Endothelial cell of umbilical vein (primary cell): ENCODE measurements around the gene CXorf38. TPM values are rescaled to one million over a fixed set of nuclear protein-coding genes. Genes with fewer than 3 reads are reported as not detected.

Source experiments
- BruUV-seq: library from RNA; stranded (reverse); fragments of 400-500 nt; replicated peaks from 2 replicates; lab custom pipeline; 2021; lab: Mats Ljungman, UMichigan
- CTCF ChIA-PET: fragments of 300-600, 350-600 bp; sonication (Branson Sonifier 250); formaldehyde crosslinking; loops from one replicate; lab custom pipeline; 2021; ENCODE audit warnings: antibody characterized with exemption, inconsistent platforms; lab: Charles Lee
- POLR2A ChIA-PET: fragments of 300-600, 350-600 bp; sonication (Branson Sonifier 250); formaldehyde crosslinking; loops from one replicate; lab custom pipeline; 2021; ENCODE audit warnings: antibody characterized with exemption, inconsistent platforms; lab: Charles Lee
- DNase-seq: peaks from one replicate; pipeline ENCODE4 v3.0.0-alpha.2; 2011; ENCODE audit warnings: low read depth, low spot score
- FAIRE-seq: peaks from 2 replicates; lab custom pipeline; 2011; peaks lifted over from hg19 to GRCh38; lab: Jason Lieb, UNC
- H2AFZ ChIP-seq: 2 replicates; pipeline ENCODE4 v1.6.0; 2012; ENCODE audit warnings: low read depth, low read length, control low read depth, inconsistent platforms
- H3K27ac ChIP-seq: 2 replicates; pipeline ENCODE4 v1.5.1; 2011; ENCODE audit warnings: low read depth, mild to moderate bottlenecking, control low read depth, low read length, moderate library complexity; ENCODE audit not compliant: insufficient read depth
- H3K27me3 ChIP-seq, 2 experiments: 2 replicates each; pipeline versions ENCODE4 v1.6.0 to v1.6.1; 2011; ENCODE audit warnings: low read length in 2 of 2, mixed read lengths in 1 of 2; ENCODE audit not compliant: control insufficient read depth in 2 of 2, insufficient read depth in 2 of 2
- H3K36me3 ChIP-seq, 2 experiments: 2 replicates in 1 of 2; 3 replicates in 1 of 2; pipeline ENCODE4 v1.5.1; 2011; ENCODE audit warnings: low read length in 2 of 2, mild to moderate bottlenecking in 1 of 2, moderate library complexity in 1 of 2; ENCODE audit not compliant: control insufficient read depth in 2 of 2, insufficient read depth in 2 of 2; ENCODE audit errors: extremely low read depth in 1 of 2
- H3K4me1 ChIP-seq: 3 replicates; pipeline ENCODE4 v1.5.1; 2011; ENCODE audit warnings: mild to moderate bottlenecking, low read length; ENCODE audit not compliant: control insufficient read depth, insufficient read depth; ENCODE audit errors: extremely low read depth
- H3K4me2 ChIP-seq: 2 replicates; pipeline ENCODE4 v1.6.1; 2011; ENCODE audit warnings: low read length, control low read depth, mixed read lengths; ENCODE audit not compliant: insufficient read depth
- H3K4me3 ChIP-seq, 3 experiments: fragments of 200-600 bp in 1 of 3; sonication (generic), shearing (Covaris generic) in 1 of 3; replicated peaks in 1 of 3; 2 replicates each; pipeline ENCODE4 v1.5.1; 2011 to 2016; ENCODE audit warnings: control low read depth in 3 of 3, low read length in 3 of 3, mild to moderate bottlenecking in 2 of 3, inconsistent platforms in 1 of 3, low read depth in 1 of 3, moderate library complexity in 1 of 3; ENCODE audit not compliant: insufficient read depth in 1 of 3
- H3K79me2 ChIP-seq: 2 replicates; pipeline ENCODE4 v1.6.0; 2012; ENCODE audit warnings: low read length, inconsistent platforms; ENCODE audit not compliant: control insufficient read depth, insufficient read depth
- H3K9ac ChIP-seq: replicated peaks from 2 replicates; pipeline ENCODE3; 2011; ENCODE audit warnings: low read length, control low read depth; ENCODE audit not compliant: insufficient read depth; ENCODE audit errors: extremely low read depth
- H3K9me1 ChIP-seq: replicated peaks from 3 replicates; pipeline ENCODE4 v1.6.0; 2011; ENCODE audit warnings: mild to moderate bottlenecking, low read length; ENCODE audit not compliant: control insufficient read depth, insufficient read depth; ENCODE audit errors: extremely low read depth
- H3K9me3 ChIP-seq: replicated peaks from 2 replicates; pipeline ENCODE4 v1.5.1; 2012; ENCODE audit warnings: low read length, inconsistent platforms; ENCODE audit not compliant: control insufficient read depth, insufficient read depth
- H4K20me1 ChIP-seq: replicated peaks from 2 replicates; pipeline ENCODE3; 2011; ENCODE audit warnings: mild to moderate bottlenecking, low read length; ENCODE audit not compliant: control insufficient read depth, insufficient read depth; ENCODE audit errors: extremely low read depth
- EZH2 ChIP-seq: IDR thresholded peaks from 2 replicates; pipeline ENCODE4 v1.6.1; 2012; ENCODE audit warnings: borderline replicate concordance, low read depth, mild to moderate bottlenecking, moderate library complexity, low read length, inconsistent platforms; ENCODE audit not compliant: severe bottlenecking
- FOS ChIP-seq: IDR thresholded peaks from 2 replicates; pipeline ENCODE4 v1.6.1; 2011; ENCODE audit warnings: mild to moderate bottlenecking, low read length, moderate library complexity, borderline replicate concordance; ENCODE audit not compliant: insufficient read depth
- GATA2 ChIP-seq: IDR thresholded peaks from 2 replicates; pipeline ENCODE4 v1.7.0; 2011; ENCODE audit warnings: low read depth, mild to moderate bottlenecking, moderate library complexity, mixed read lengths, low read length; ENCODE audit not compliant: insufficient read length, insufficient read depth
- JUN ChIP-seq: IDR thresholded peaks from 2 replicates; pipeline ENCODE4 v1.6.1; 2011; ENCODE audit warnings: borderline replicate concordance, low read depth; ENCODE audit not compliant: insufficient read length, insufficient read depth
- MAX ChIP-seq: IDR thresholded peaks from 2 replicates; pipeline ENCODE4 v1.6.1; 2011; ENCODE audit not compliant: insufficient read depth, insufficient read length
- MYC ChIP-seq: IDR thresholded peaks from one replicate; pipeline ENCODE4 v1.6.1; 2011; ENCODE audit warnings: mild to moderate bottlenecking, low read depth, low read length
- POLR2A ChIP-seq: IDR thresholded peaks from 2 replicates; pipeline ENCODE4 v1.6.1; 2012; ENCODE audit warnings: low read depth, mild to moderate bottlenecking, control low read depth, low read length
- POLR2AphosphoS5 ChIP-seq: IDR thresholded peaks from 2 replicates; pipeline ENCODE4 v1.6.1; 2012; ENCODE audit warnings: low read depth, mild to moderate bottlenecking, control low read depth, low read length, moderate library complexity; ENCODE audit not compliant: insufficient read depth
- dilution Hi-C: fragments of 300-500 bp; cut with MboI; formaldehyde crosslinking; loops from one replicate; pipeline ENCODE4 v1.15.0; 2019; ENCODE audit warnings: low sequenced_read_pairs; ENCODE audit not compliant: extremely low pct_ligation_motif_present
- intact Hi-C: fragments of 100-400 bp; cut with micrococcal nuclease; formaldehyde crosslinking; loops from one replicate; pipeline ENCODE4 v1.10.0; 2022
- polyA plus RNA-seq, 4 experiments: library from polyadenylated mRNA; depleted of rRNA in 3 of 4; stranded (reverse) in 3 of 4; unstranded in 1 of 4; fragments of >200 nt; gene quantifications; 2 replicates each; pipeline versions ENCODE4 v1.2.1 to v1.2.3, GENCODE V29; 2011 to 2012; ENCODE audit warnings: missing spikeins in 1 of 4
- total RNA-seq: library from RNA; stranded (reverse); gene quantifications from 2 replicates; pipeline ENCODE4 v1.2.3, GENCODE V29; 2021
- TF ChIP-seq, protein P1 (sequence below), 2 donors: IDR thresholded peaks; 1 replicate in 1 of 2; 2 replicates in 1 of 2; pipeline ENCODE4 v1.5.1; 2011; ENCODE audit warnings: low read length in 2 of 2, mild to moderate bottlenecking in 2 of 2, moderate library complexity in 2 of 2, control low read depth in 1 of 2, inconsistent platforms in 1 of 2, low read depth in 1 of 2; ENCODE audit not compliant: insufficient read depth in 1 of 2; ENCODE audit errors: extremely low read depth in 1 of 2

Gene CXorf38
- total and polyA plus RNA-seq, 2 donors (not counting 3 experiments of a cell fraction or from before 2014, with no cell fraction given) = 5.9 to 12.4 TPM

DNA sequence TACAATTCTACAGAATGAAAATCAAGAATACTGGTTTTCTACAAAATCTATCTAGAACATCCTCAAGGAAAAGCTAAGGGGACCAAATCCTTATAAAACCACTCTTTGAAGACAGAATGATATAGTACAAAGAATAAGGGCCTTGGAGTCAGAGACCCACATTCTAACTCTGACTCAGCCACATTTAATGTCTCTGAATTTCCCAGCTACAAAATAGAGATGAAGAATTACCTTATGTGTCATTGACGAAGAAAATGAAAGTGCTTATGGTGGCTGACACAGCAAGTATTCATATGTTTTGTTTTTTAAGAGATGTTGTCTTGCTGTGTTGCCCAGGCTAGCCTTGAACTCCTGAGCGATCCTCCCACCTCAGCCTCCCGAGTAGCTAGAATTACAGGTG lies 35.9 kb upstream of the CXorf38 start:
- Histone ChIP-seq H3K9me3 (no peaks in the 10 kb centered on the region), H3K4me1 (no peaks in the 10 kb centered on the region), H3K27me3 (no peaks in the 10 kb centered on the region), H3K4me2 (no peak overlapping the region), H3K79me2 (no peaks in the 10 kb centered on the region), H3K9ac (no peak overlapping the region), H3K4me3 (no peak overlapping the region), H3K9me1 (no peaks in the 10 kb centered on the region), H3K27ac (no peak overlapping the region), H2AFZ (no peak overlapping the region), H4K20me1 (no peaks in the 10 kb centered on the region), H3K36me3 (peaks cover 0 to 3% of the 10 kb centered on the region in 2 experiments)
- TF ChIP-seq, protein P1, sequence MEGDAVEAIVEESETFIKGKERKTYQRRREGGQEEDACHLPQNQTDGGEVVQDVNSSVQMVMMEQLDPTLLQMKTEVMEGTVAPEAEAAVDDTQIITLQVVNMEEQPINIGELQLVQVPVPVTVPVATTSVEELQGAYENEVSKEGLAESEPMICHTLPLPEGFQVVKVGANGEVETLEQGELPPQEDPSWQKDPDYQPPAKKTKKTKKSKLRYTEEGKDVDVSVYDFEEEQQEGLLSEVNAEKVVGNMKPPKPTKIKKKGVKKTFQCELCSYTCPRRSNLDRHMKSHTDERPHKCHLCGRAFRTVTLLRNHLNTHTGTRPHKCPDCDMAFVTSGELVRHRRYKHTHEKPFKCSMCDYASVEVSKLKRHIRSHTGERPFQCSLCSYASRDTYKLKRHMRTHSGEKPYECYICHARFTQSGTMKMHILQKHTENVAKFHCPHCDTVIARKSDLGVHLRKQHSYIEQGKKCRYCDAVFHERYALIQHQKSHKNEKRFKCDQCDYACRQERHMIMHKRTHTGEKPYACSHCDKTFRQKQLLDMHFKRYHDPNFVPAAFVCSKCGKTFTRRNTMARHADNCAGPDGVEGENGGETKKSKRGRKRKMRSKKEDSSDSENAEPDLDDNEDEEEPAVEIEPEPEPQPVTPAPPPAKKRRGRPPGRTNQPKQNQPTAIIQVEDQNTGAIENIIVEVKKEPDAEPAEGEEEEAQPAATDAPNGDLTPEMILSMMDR (IDR thresholded peaks at IDR 0.05; ENCODE audit: extremely low read depth in 1 of 2, insufficient read depth in 1 of 2, low read depth in 1 of 2, low read length in 2 of 2) = no peak
- TF ChIP-seq JUN (no peak), POLR2A (no peak), MYC (no peak), GATA2 (no peak), MAX (no peak), POLR2AphosphoS5 (no peak), FOS (no peak), EZH2 (no peak)
- BruUV-seq = no TSS peak
- POLR2A ChIA-PET = no interaction called here
- DNase-seq (no peak), FAIRE-seq (peak; percentile 69)
- dilution Hi-C loops (no loop called here), intact Hi-C loops (no loop called here)
- CTCF ChIA-PET = interaction anchor here (0.6 to 0.9 kb wide), 3 partner anchors 25 to 139 kb away, joined by 3 read pairs; no protein-coding TSS in a partner anchor
